Adipocyte (in vitro differentiated cells): ENCODE data around the gene HHIPL1.
"Not testable (repeated sequence)": the region's sequence is repeated elsewhere in the genome, so short reads cannot be mapped to it uniquely, and the experiment has no call there.

Experiments used
- DNase-seq: peaks from one replicate; pipeline ENCODE4 v3.0.0-alpha.2; 2015; ENCODE audit warnings: low read depth
- H3K27me3 ChIP-seq: replicated peaks from 2 replicates; pipeline ENCODE4 v1.7.0; 2013; ENCODE audit warnings: mild to moderate bottlenecking, low read length, moderate library complexity; ENCODE audit not compliant: control insufficient read depth, insufficient read depth
- H3K36me3 ChIP-seq: 2 replicates; pipeline ENCODE4 v1.7.0; 2013; ENCODE audit warnings: low read length, mild to moderate bottlenecking, moderate library complexity; ENCODE audit not compliant: control insufficient read depth, insufficient read depth, severe bottlenecking
- H3K4me1 ChIP-seq: 2 replicates; pipeline ENCODE4 v1.7.0; 2013; ENCODE audit warnings: mild to moderate bottlenecking, low read length, moderate library complexity; ENCODE audit not compliant: control insufficient read depth, insufficient read depth
- H3K4me3 ChIP-seq: 2 replicates; pipeline ENCODE4 v1.7.0; 2013; ENCODE audit warnings: mild to moderate bottlenecking, low read length, moderate library complexity
- H3K9ac ChIP-seq: 2 replicates; pipeline ENCODE4 v1.7.0; 2013; ENCODE audit warnings: mild to moderate bottlenecking, low read length, moderate library complexity
- H3K9me3 ChIP-seq: 2 replicates; pipeline ENCODE4 v1.7.0; 2013; ENCODE audit warnings: mild to moderate bottlenecking, low read length, moderate library complexity; ENCODE audit not compliant: control insufficient read depth

Gene HHIPL1

GRCh38 chr14:99627510-99628381 is 17.2 kb upstream of the HHIPL1 start:
- Histone ChIP-seq H3K36me3 (no peaks in the 10 kb centered on the region), H3K9me3 (no peaks in the 10 kb centered on the region), H3K27me3 (peaks cover 50% of the 10 kb centered on the region), H3K4me1 (peaks cover 9% of the 10 kb centered on the region), H3K9ac (no peak overlapping the region), H3K4me3 (no peak overlapping the region)
- no peak for DNase-seq

GRCh38 chr14:99628887-99629618 is 15.9 kb upstream of the HHIPL1 start:
- Histone ChIP-seq H3K36me3 (no peaks in the 10 kb centered on the region), H3K4me3 (no peak overlapping the region), H3K9me3 (no peaks in the 10 kb centered on the region), H3K4me1 (no peaks in the 10 kb centered on the region), H3K27me3 (peaks cover 59% of the 10 kb centered on the region), H3K9ac (no peak overlapping the region)
- DNase-seq: peak; percentile 88

GRCh38 chr14:99630202-99630601 is 14.7 kb upstream of the HHIPL1 start:
- Histone ChIP-seq H3K9me3 (no peaks in the 10 kb centered on the region), H3K4me3 (no peak overlapping the region), H3K9ac (no peak overlapping the region), H3K27me3 (peaks cover 59% of the 10 kb centered on the region), H3K4me1 (no peaks in the 10 kb centered on the region), H3K36me3 (no peaks in the 10 kb centered on the region)
- DNase-seq: no peak

- Histone ChIP-seq H3K9ac (no peak overlapping the region), H3K4me3 (no peak overlapping the region), H3K9me3 (no peaks in the 10 kb centered on the region), H3K4me1 (no peaks in the 10 kb centered on the region), H3K27me3 (peaks cover 43% of the 10 kb centered on the region), H3K36me3 (no peaks in the 10 kb centered on the region)
- no peak for DNase-seq
Measured at GRCh38 chr14:99632410-99633035, 12.4 kb upstream of the HHIPL1 start.

GRCh38 chr14:99633141-99633540 is 11.8 kb upstream of the HHIPL1 start:
- H3K9me3 ChIP-seq: no peaks in the 10 kb centered on the region
- H3K4me1 ChIP-seq: no peaks in the 10 kb centered on the region
- H3K4me3 ChIP-seq: no peak overlapping the region
- H3K27me3 ChIP-seq: peaks cover 37% of the 10 kb centered on the region
- H3K9ac ChIP-seq: no peak overlapping the region
- H3K36me3 ChIP-seq: no peaks in the 10 kb centered on the region
- DNase-seq: no peak

GRCh38 chr14:99633918-99634317 is 11.0 kb upstream of the HHIPL1 start:
- peaks cover 37% of the 10 kb centered on the region for H3K27me3 ChIP-seq
- no peak overlapping the region for H3K9ac ChIP-seq
- H3K4me1 ChIP-seq: no peaks in the 10 kb centered on the region
- no peak overlapping the region for H3K4me3 ChIP-seq
- H3K36me3 ChIP-seq: no peaks in the 10 kb centered on the region
- no peaks in the 10 kb centered on the region for H3K9me3 ChIP-seq
- no peak for DNase-seq

- H3K4me3 ChIP-seq: no peak overlapping the region
- H3K4me1 ChIP-seq: no peaks in the 10 kb centered on the region
- H3K9ac ChIP-seq: no peak overlapping the region
- no peaks in the 10 kb centered on the region for H3K36me3 ChIP-seq
- no peaks in the 10 kb centered on the region for H3K9me3 ChIP-seq
- H3K27me3 ChIP-seq: peaks cover 37% of the 10 kb centered on the region
- DNase-seq: no peak
Measured at GRCh38 chr14:99634443-99634842, 10.5 kb upstream of the HHIPL1 start.

- H3K9ac ChIP-seq: no peak overlapping the region
- H3K27me3 ChIP-seq: peaks cover 37% of the 10 kb centered on the region
- no peak overlapping the region for H3K4me3 ChIP-seq
- H3K9me3 ChIP-seq: no peaks in the 10 kb centered on the region
- no peak for DNase-seq
- no peaks in the 10 kb centered on the region for H3K36me3 ChIP-seq
- no peaks in the 10 kb centered on the region for H3K4me1 ChIP-seq
Measured at GRCh38 chr14:99635116-99635515, 9.8 kb upstream of the HHIPL1 start.

- DNase-seq: no peak
- Histone ChIP-seq H3K4me3 (no peak overlapping the region), H3K27me3 (peaks cover 37% of the 10 kb centered on the region), H3K9ac (no peak overlapping the region), H3K9me3 (no peaks in the 10 kb centered on the region), H3K4me1 (no peaks in the 10 kb centered on the region), H3K36me3 (no peaks in the 10 kb centered on the region)
Measured at GRCh38 chr14:99636487-99636886, 8.4 kb upstream of the HHIPL1 start.

- no peaks in the 10 kb centered on the region for H3K36me3 ChIP-seq
- no peak for DNase-seq
- no peak overlapping the region for H3K4me3 ChIP-seq
Measured at GRCh38 chr14:99637624-99638023, 7.3 kb upstream of the HHIPL1 start.

GRCh38 chr14:99642771-99643170 is 2.2 kb upstream of the HHIPL1 start:
- H3K9ac ChIP-seq, H3K9me3 ChIP-seq, DNase-seq, H3K4me3 ChIP-seq, H3K27me3 ChIP-seq, H3K4me1 ChIP-seq, H3K36me3 ChIP-seq: not testable (repeated sequence)

More at GRCh38 chr14:99637624-99638023, 7.3 kb upstream of the HHIPL1 start:
- Histone ChIP-seq H3K4me1 (no peaks in the 10 kb centered on the region), H3K27me3 (peaks cover 30% of the 10 kb centered on the region), H3K9ac (no peak overlapping the region), H3K9me3 (no peaks in the 10 kb centered on the region)
